ENCODE results near the gene CTNND2. TPM values are rescaled to one million over a fixed set of nuclear protein-coding genes. Genes with fewer than 3 reads are reported as not detected.

Gene CTNND2
- polyA plus RNA-seq, 1 of the 3 experiments (the other 2 are of a cell fraction), result not detected

DNA sequence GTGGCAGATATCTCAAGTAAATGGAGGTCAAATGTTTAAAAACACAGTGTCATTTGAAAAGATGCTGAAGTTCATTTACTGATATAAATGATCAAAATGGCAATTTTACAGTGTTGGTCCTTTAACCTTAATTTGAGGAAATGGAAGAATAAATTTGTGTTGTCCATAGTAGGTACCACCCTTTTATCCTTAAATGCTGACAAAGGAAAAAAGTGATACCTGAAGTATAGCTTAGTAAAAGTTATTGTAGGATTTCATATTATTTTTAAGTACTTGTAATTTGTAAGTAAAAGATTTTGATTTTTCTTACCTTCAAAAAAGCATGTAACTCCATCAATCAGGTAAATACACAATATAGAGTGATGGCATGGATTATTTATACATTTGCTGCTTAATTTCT, 976.6 kb downstream of the CTNND2 start:
- Histone ChIP-seq H3K27me3 (ENCODE audit: insufficient read depth) (no peaks in the 10 kb centered on the region), H3K36me3 (replicated peaks in 1 of 2; ENCODE audit: control insufficient read depth in 1 of 2, insufficient read depth in 2 of 2, low read length in 1 of 2) (peaks cover 0 to 2% of the 10 kb centered on the region in 2 experiments), H3K9ac (no peak overlapping the region), H4K20me1 (ENCODE audit: insufficient read depth) (no peaks in the 10 kb centered on the region), H3K9me3 (peaks cover 4% of the 10 kb centered on the region; the same call in 1 of the 2 replicates), H3F3A (replicated peaks; ENCODE audit: insufficient read depth) (no peaks in the 10 kb centered on the region), H3K4me1 (ENCODE audit: control insufficient read depth in 1 of 2, insufficient read depth in 2 of 2, low read depth in 1 of 2, low read length in 1 of 2) (no peaks in the 10 kb centered on the region), H3K9me2 (no peaks in the 10 kb centered on the region), H2AFZ (ENCODE audit: low read depth) (no peak overlapping the region), H3K4me2 (no peak overlapping the region), H3K4me3 (ENCODE audit: low read depth in 2 of 2, low read length in 1 of 2) (no peak overlapping the region), H3K27ac (ENCODE audit: low read depth in 2 of 2, low read length in 1 of 2) (no peak overlapping the region), H3K79me2 (ENCODE audit: insufficient read depth) (no peaks in the 10 kb centered on the region)
- CTCF ChIA-PET, result interaction anchor here (1.2 kb wide), 1 partner anchor 43 kb away, joined by 3 read pairs; no protein-coding TSS in a partner anchor
- DNase-seq, result no peak
- POLR2A ChIA-PET, result no interaction called here
- no peak for TF ChIP-seq POLR2AphosphoS5 (IDR thresholded peaks at IDR 0.05; ENCODE audit: low read depth, low read length)
- no peak for TF ChIP-seq NRF1 (IDR thresholded peaks at IDR 0.05; ENCODE audit: low read depth, low read length)
- no peak for TF ChIP-seq FOSL2 (IDR thresholded peaks at IDR 0.05; ENCODE audit: borderline replicate concordance, low read depth)
- TF ChIP-seq TAF1 (IDR thresholded peaks at IDR 0.05; ENCODE audit: borderline replicate concordance, low read depth, low read length), result no peak
- TF ChIP-seq FOXJ3 (CRISPR knock-in tag; IDR thresholded peaks at IDR 0.05), result no peak
- no peak for TF ChIP-seq TCF12 (IDR thresholded peaks at IDR 0.05)
- no peak for TF ChIP-seq JUND (IDR thresholded peaks at IDR 0.05)
- TF ChIP-seq, protein P1, sequence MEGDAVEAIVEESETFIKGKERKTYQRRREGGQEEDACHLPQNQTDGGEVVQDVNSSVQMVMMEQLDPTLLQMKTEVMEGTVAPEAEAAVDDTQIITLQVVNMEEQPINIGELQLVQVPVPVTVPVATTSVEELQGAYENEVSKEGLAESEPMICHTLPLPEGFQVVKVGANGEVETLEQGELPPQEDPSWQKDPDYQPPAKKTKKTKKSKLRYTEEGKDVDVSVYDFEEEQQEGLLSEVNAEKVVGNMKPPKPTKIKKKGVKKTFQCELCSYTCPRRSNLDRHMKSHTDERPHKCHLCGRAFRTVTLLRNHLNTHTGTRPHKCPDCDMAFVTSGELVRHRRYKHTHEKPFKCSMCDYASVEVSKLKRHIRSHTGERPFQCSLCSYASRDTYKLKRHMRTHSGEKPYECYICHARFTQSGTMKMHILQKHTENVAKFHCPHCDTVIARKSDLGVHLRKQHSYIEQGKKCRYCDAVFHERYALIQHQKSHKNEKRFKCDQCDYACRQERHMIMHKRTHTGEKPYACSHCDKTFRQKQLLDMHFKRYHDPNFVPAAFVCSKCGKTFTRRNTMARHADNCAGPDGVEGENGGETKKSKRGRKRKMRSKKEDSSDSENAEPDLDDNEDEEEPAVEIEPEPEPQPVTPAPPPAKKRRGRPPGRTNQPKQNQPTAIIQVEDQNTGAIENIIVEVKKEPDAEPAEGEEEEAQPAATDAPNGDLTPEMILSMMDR (IDR thresholded peaks at IDR 0.05), result no peak
- TF ChIP-seq FOXM1 (IDR thresholded peaks at IDR 0.05; ENCODE audit: low read depth), result no peak
- TF ChIP-seq GATA2 (CRISPR knock-in tag; IDR thresholded peaks at IDR 0.05), result no peak

DNA sequence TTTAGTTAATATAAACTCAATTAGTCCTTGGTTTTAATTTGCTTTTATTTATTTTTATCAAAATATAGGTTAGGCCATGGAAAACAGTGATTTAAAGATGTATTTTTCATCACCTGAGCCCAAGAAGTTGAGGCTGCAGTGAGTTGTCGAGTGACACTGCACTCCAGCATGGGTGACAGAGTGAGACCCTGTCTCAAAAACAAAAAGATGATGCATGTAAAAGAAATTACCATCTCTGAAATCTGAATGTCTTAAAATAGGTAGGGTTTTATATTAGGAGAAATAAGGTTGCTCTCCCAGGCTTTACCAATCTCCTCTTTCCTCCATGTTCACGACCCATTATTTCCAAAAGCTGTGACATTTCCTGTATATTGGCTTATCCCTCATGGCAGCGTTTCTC, 980.9 kb downstream of the CTNND2 start:
- H3K4me3 ChIP-seq (ENCODE audit: low read depth in 2 of 2, low read length in 1 of 2), result no peak overlapping the region

More for the DNA sequence above, 980.9 kb downstream of the CTNND2 start:
- peaks cover 0 to under 1% of the 10 kb centered on the region in 2 experiments for H3K36me3 ChIP-seq (replicated peaks in 1 of 2; ENCODE audit: control insufficient read depth in 1 of 2, insufficient read depth in 2 of 2, low read length in 1 of 2)
- no peak overlapping the region for H3K9ac ChIP-seq
- H3K4me1 ChIP-seq (ENCODE audit: control insufficient read depth in 1 of 2, insufficient read depth in 2 of 2, low read depth in 1 of 2, low read length in 1 of 2), result no peaks in the 10 kb centered on the region
- no peak overlapping the region for H3K4me2 ChIP-seq
- WGBS (ENCODE audit: low lambda C conversion rate), result 7% methylated on average over 3 of the region's 3 CpGs
- H3K27me3 ChIP-seq (ENCODE audit: insufficient read depth), result no peaks in the 10 kb centered on the region
- H3F3A ChIP-seq (replicated peaks; ENCODE audit: insufficient read depth), result no peaks in the 10 kb centered on the region
- no peaks in the 10 kb centered on the region for H3K9me2 ChIP-seq
- no peak overlapping the region for H2AFZ ChIP-seq (ENCODE audit: low read depth)
- POLR2A ChIA-PET, result no interaction called here
- H3K9me3 ChIP-seq, result no peaks in the 10 kb centered on the region
- H4K20me1 ChIP-seq (ENCODE audit: insufficient read depth), result no peaks in the 10 kb centered on the region
- no peak overlapping the region for H3K27ac ChIP-seq (ENCODE audit: low read depth in 2 of 2, low read length in 1 of 2)
- CTCF ChIA-PET, result no interaction called here
- no peak for DNase-seq
- no peaks in the 10 kb centered on the region for H3K79me2 ChIP-seq (ENCODE audit: insufficient read depth)
- TF ChIP-seq MEF2A (IDR thresholded peaks at IDR 0.05; ENCODE audit: borderline replicate concordance, low read depth), result no peak
- no peak for TF ChIP-seq RFX5 (IDR thresholded peaks at IDR 0.05; ENCODE audit: low read length)
- TF ChIP-seq YY1 (IDR thresholded peaks at IDR 0.05; ENCODE audit: low read depth), result no peak
- TF ChIP-seq FOXM1 (IDR thresholded peaks at IDR 0.05; ENCODE audit: low read depth), result no peak
- no peak for TF ChIP-seq GABPA (IDR thresholded peaks at IDR 0.05; ENCODE audit: low read depth)
- TF ChIP-seq ELF1 (IDR thresholded peaks at IDR 0.05), result no peak
- TF ChIP-seq, protein P2, sequence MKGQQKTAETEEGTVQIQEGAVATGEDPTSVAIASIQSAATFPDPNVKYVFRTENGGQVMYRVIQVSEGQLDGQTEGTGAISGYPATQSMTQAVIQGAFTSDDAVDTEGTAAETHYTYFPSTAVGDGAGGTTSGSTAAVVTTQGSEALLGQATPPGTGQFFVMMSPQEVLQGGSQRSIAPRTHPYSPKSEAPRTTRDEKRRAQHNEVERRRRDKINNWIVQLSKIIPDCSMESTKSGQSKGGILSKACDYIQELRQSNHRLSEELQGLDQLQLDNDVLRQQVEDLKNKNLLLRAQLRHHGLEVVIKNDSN (IDR thresholded peaks at IDR 0.05; ENCODE audit: borderline replicate concordance, low read depth), result no peak

Small RNA genes lying within 50 kb of the gene (small RNA-seq; reads per million reads assigned to genes)
- gene RNU6-429P, result 0 reads per million in 7 experiments

Data from SK-N-SH (cell line).